ENCODE results near the gene GUCA2A.

Gene GUCA2A

GRCh38 chr1:42186152-42186551, 21.6 kb upstream of the GUCA2A start:
- TF ChIP-seq FOXM1 (IDR thresholded peaks at IDR 0.05; ENCODE audit: borderline replicate concordance, low read depth) (no peak), ZBTB7A (IDR thresholded peaks at IDR 0.05; ENCODE audit: low read depth) (no peak), EP300 (IDR thresholded peaks at IDR 0.05; ENCODE audit: borderline replicate concordance) (no peak), YY1 (IDR thresholded peaks at IDR 0.05; ENCODE audit: low read depth) (no peak), USF1 (IDR thresholded peaks at IDR 0.05) (no peak), TCF12 (IDR thresholded peaks at IDR 0.05; ENCODE audit: low read depth) (no peak), RAD21 (IDR thresholded peaks at IDR 0.05; ENCODE audit: low read depth) (no peak), CEBPB (IDR thresholded peaks at IDR 0.05) (no peak)
- TF ChIP-seq, protein P1, sequence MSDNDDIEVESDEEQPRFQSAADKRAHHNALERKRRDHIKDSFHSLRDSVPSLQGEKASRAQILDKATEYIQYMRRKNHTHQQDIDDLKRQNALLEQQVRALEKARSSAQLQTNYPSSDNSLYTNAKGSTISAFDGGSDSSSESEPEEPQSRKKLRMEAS (IDR thresholded peaks at IDR 0.05) = no peak

DNA sequence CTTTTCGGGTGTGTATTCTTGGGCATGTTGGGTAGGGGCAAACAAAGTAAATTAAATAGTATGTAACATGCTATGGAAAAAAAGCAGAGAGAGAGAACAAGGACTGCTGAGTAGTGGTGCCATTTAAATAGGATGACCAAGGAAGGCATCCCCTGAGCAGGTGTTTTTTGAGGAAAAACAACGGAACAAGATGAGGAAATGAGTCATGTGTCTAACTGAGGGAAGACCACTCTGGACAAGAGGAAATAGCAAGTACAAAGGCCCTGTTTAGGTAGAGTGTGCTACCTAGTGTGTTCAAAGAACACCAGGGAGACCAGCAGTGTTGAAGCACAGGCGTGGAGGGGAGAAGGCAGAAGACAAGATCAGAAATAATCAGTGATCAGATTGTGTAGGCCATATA, 20.1 kb upstream of the GUCA2A start:
- no peak for TF ChIP-seq USF1 (IDR thresholded peaks at IDR 0.05)
- no peak for TF ChIP-seq REST (IDR thresholded peaks at IDR 0.05; ENCODE audit: low read depth)
- TF ChIP-seq FOXM1 (IDR thresholded peaks at IDR 0.05; ENCODE audit: borderline replicate concordance, low read depth) = no peak
- TF ChIP-seq NFIC (IDR thresholded peaks at IDR 0.05) = no peak
- TF ChIP-seq RAD21 (IDR thresholded peaks at IDR 0.05; ENCODE audit: low read depth) = no peak
- TF ChIP-seq, protein P1 (IDR thresholded peaks at IDR 0.05) = no peak
- no peak for TF ChIP-seq EP300 (IDR thresholded peaks at IDR 0.05; ENCODE audit: borderline replicate concordance)
- TF ChIP-seq YY1 (IDR thresholded peaks at IDR 0.05; ENCODE audit: low read depth) = no peak
- no peak for TF ChIP-seq CEBPB (IDR thresholded peaks at IDR 0.05)
- TF ChIP-seq TCF12 (IDR thresholded peaks at IDR 0.05; ENCODE audit: low read depth) = no peak
- TF ChIP-seq EGR1 (IDR thresholded peaks at IDR 0.05) = no peak

DNA sequence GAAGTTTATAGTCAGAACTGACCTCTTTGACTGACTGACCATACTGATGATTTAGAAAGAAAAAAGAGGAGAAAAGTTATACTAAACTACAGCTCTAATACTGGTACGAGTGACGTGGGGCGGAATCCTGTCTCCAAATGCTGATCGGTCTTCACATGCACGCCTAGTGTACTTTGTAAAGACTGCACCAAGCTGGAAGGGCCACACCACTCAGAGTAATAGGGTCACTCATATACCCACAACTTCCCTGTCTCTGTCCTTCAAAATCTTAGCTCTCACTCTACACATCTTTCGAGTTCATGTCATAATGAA, 19.4 kb upstream of the GUCA2A start:
- TF ChIP-seq YY1 (IDR thresholded peaks at IDR 0.05; ENCODE audit: low read depth) (no peak), TCF12 (IDR thresholded peaks at IDR 0.05; ENCODE audit: low read depth) (no peak), EP300 (IDR thresholded peaks at IDR 0.05; ENCODE audit: borderline replicate concordance) (no peak), FOXM1 (IDR thresholded peaks at IDR 0.05; ENCODE audit: borderline replicate concordance, low read depth) (no peak), TAF1 (IDR thresholded peaks at IDR 0.05; ENCODE audit: low read depth) (no peak), NFIC (IDR thresholded peaks at IDR 0.05) (no peak), EGR1 (IDR thresholded peaks at IDR 0.05) (no peak), RAD21 (IDR thresholded peaks at IDR 0.05; ENCODE audit: low read depth) (no peak), CREB1 (IDR thresholded peaks at IDR 0.05; ENCODE audit: low read depth) (no peak), CEBPB (IDR thresholded peaks at IDR 0.05) (no peak), TEAD4 (IDR thresholded peaks at IDR 0.05) (no peak), USF1 (IDR thresholded peaks at IDR 0.05) (no peak), ZBTB7A (IDR thresholded peaks at IDR 0.05; ENCODE audit: low read depth) (no peak), REST (IDR thresholded peaks at IDR 0.05; ENCODE audit: low read depth) (no peak)
- TF ChIP-seq, protein P1 (IDR thresholded peaks at IDR 0.05) = no peak

DNA sequence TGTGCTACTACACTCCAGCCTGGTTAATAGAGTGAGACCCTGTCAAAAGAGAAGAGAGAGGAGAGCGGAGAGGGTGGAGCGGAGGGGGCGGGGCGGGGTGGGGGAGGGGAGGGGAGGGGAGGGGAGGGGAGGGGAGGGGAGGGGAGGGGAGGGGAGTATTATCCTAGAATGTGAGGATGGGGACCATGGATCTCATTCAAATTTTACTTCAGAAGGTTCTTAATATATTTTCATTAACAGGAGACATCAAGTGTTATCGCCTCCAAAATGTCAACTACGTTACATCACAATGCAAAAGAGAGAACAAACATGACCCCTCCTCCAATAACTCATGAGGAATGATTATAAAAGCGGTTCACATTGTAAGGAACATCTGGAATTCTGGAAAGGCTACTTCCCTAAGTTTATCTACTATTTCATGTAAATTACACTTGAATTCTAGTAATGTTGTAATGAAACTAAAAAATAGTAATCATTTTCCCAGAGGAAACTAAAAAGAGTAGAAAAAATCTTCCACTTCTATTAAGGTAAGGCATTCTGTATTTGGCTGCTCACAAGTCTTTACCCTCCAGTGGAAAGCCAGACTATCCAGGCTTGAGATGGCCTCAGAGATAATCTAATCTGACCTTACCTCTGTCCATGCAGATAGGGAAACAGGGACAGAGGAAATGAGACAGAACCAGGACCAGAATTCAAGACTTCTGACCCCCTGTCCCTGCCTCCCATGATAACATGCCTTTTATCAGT, 18.8 kb upstream of the GUCA2A start:
- TF ChIP-seq CREB1 (IDR thresholded peaks at IDR 0.05; ENCODE audit: low read depth) (no peak), YY1 (IDR thresholded peaks at IDR 0.05; ENCODE audit: low read depth) (no peak), FOXM1 (IDR thresholded peaks at IDR 0.05; ENCODE audit: borderline replicate concordance, low read depth) (no peak)

DNA sequence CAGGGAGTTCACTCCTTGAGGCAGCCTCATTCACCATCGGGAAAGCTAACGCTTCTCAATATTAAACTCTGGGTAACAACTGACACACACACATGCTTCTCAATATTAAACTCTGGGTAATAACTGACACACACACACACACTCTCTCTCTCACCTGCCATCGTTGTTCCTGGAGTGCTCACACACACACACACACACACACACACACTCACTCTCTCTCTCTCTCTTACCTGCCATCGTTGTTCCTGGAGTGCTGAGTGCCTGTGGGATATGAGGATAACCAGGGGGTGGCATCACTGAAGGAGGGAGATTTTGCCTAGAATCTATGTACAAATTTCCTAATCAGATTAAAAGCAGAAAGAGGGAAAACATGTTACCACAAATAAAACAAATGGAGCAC, 17.1 kb upstream of the GUCA2A start:
- TF ChIP-seq NFIC (IDR thresholded peaks at IDR 0.05) (no peak), TCF12 (IDR thresholded peaks at IDR 0.05; ENCODE audit: low read depth) (no peak), USF1 (IDR thresholded peaks at IDR 0.05) (no peak), CEBPB (IDR thresholded peaks at IDR 0.05) (no peak), EP300 (IDR thresholded peaks at IDR 0.05; ENCODE audit: borderline replicate concordance) (no peak), FOXM1 (IDR thresholded peaks at IDR 0.05; ENCODE audit: borderline replicate concordance, low read depth) (no peak), TEAD4 (IDR thresholded peaks at IDR 0.05) (no peak), RAD21 (IDR thresholded peaks at IDR 0.05; ENCODE audit: low read depth) (no peak), YY1 (IDR thresholded peaks at IDR 0.05; ENCODE audit: low read depth) (no peak), EGR1 (IDR thresholded peaks at IDR 0.05) (no peak), CREB1 (IDR thresholded peaks at IDR 0.05; ENCODE audit: low read depth) (no peak), ZBTB7A (IDR thresholded peaks at IDR 0.05; ENCODE audit: low read depth) (no peak), REST (IDR thresholded peaks at IDR 0.05; ENCODE audit: low read depth) (no peak), TAF1 (IDR thresholded peaks at IDR 0.05; ENCODE audit: low read depth) (no peak)
- TF ChIP-seq, protein P1 (IDR thresholded peaks at IDR 0.05) = no peak
